Liver (tissue), 9 donors: ENCODE results near the gene SMOC2. TPM values are rescaled to one million over a fixed set of nuclear protein-coding genes. Genes with fewer than 3 reads are reported as not detected.

Experiments used
- DNase-seq: peaks from one replicate; pipeline ENCODE4 v3.0.0-alpha.2; 2017; ENCODE audit warnings: low spot score
- H3K27ac ChIP-seq, 2 donors: one replicate each; pipeline ENCODE4 v1.7.0; 2013; ENCODE audit warnings: inconsistent platforms in 2 of 2, low read length in 2 of 2, control low read depth in 1 of 2, low read depth in 1 of 2, mild to moderate bottlenecking in 1 of 2
- H3K27me3 ChIP-seq, 4 donors: one replicate each; pipeline versions ENCODE4 v1.6.1 to v1.7.0; 2013; ENCODE audit warnings: low read length in 3 of 4, inconsistent platforms in 1 of 4, mild to moderate bottlenecking in 1 of 4, moderate library complexity in 1 of 4; ENCODE audit not compliant: control insufficient read depth in 4 of 4, insufficient read depth in 4 of 4
- H3K36me3 ChIP-seq, 4 donors: one replicate each; pipeline versions ENCODE4 v1.6.1 to v1.7.0; 2013; ENCODE audit warnings: low read length in 3 of 4, mild to moderate bottlenecking in 3 of 4, low read depth in 1 of 4, moderate library complexity in 1 of 4; ENCODE audit not compliant: control insufficient read depth in 4 of 4, insufficient read depth in 3 of 4
- H3K4me1 ChIP-seq, 4 donors: one replicate each; pipeline versions ENCODE4 v1.6.1 to v1.7.0; 2013; ENCODE audit warnings: low read length in 3 of 4, mild to moderate bottlenecking in 3 of 4, moderate library complexity in 1 of 4; ENCODE audit not compliant: control insufficient read depth in 4 of 4, insufficient read depth in 4 of 4
- H3K4me3 ChIP-seq, 3 donors: one replicate each; pipeline versions ENCODE4 v1.6.1 to v1.7.0; 2013; ENCODE audit warnings: low read length in 3 of 3, control low read depth in 1 of 3, low read depth in 1 of 3, mild to moderate bottlenecking in 1 of 3
- H3K9ac ChIP-seq, 2 donors: one replicate each; pipeline ENCODE4 v1.7.0; 2013; ENCODE audit warnings: low read length in 2 of 2, mild to moderate bottlenecking in 2 of 2, moderate library complexity in 2 of 2, control low read depth in 1 of 2, low read depth in 1 of 2
- H3K9me3 ChIP-seq, 4 donors: one replicate each; pipeline versions ENCODE4 v1.6.1 to v1.7.0; 2013; ENCODE audit warnings: low read length in 3 of 4; ENCODE audit not compliant: control insufficient read depth in 4 of 4
- EGR1 ChIP-seq, 2 donors: IDR thresholded peaks; 2 replicates each; pipeline ENCODE4 v1.6.1; 2016 to 2018; ENCODE audit warnings: antibody characterized with exemption in 2 of 2, low read depth in 2 of 2
- FOXA1 ChIP-seq: IDR thresholded peaks from 2 replicates; pipeline ENCODE4 v1.6.1; 2016; ENCODE audit warnings: antibody characterized with exemption
- FOXA2 ChIP-seq: IDR thresholded peaks from 2 replicates; pipeline ENCODE4 v1.6.1; 2016; ENCODE audit warnings: antibody characterized with exemption
- GABPA ChIP-seq, 2 donors: IDR thresholded peaks in 1 of 2; conservative IDR thresholded peaks in 1 of 2; 2 replicates each; pipeline ENCODE4 v1.6.1; 2016; ENCODE audit warnings: antibody characterized with exemption in 2 of 2, mild to moderate bottlenecking in 1 of 2, moderate library complexity in 1 of 2
- HNF4A ChIP-seq, 2 donors: conservative IDR thresholded peaks; 2 replicates each; pipeline ENCODE4 v1.6.1; 2016; ENCODE audit warnings: antibody characterized with exemption in 2 of 2, mild to moderate bottlenecking in 2 of 2
- HNF4G ChIP-seq: IDR thresholded peaks from 2 replicates; pipeline ENCODE4 v1.6.1; 2016; ENCODE audit warnings: antibody characterized with exemption
- RXRA ChIP-seq, 2 donors: IDR thresholded peaks; 2 replicates each; pipeline ENCODE4 v1.6.1; 2017 to 2018; ENCODE audit warnings: antibody characterized with exemption in 2 of 2, mild to moderate bottlenecking in 1 of 2
- SP1 ChIP-seq: IDR thresholded peaks from 2 replicates; pipeline ENCODE4 v1.6.1; 2018; ENCODE audit warnings: antibody characterized with exemption, mild to moderate bottlenecking
- TAF1 ChIP-seq: conservative IDR thresholded peaks from 2 replicates; pipeline ENCODE4 v1.6.1; 2016; ENCODE audit warnings: antibody characterized with exemption, mild to moderate bottlenecking
- YY1 ChIP-seq: IDR thresholded peaks from 2 replicates; pipeline ENCODE4 v1.6.1; 2016; ENCODE audit warnings: antibody characterized with exemption, mild to moderate bottlenecking
- WGBS: extraction: QIAGEN DNeasy Blood & Tissue Kit; methylation state at CpG from one replicate; pipeline ENCODE4 v1.1.7; 2013; 5-methylcytosine and 5-hydroxymethylcytosine counted together
- polyA plus RNA-seq, 2 donors: library from polyadenylated mRNA; stranded (reverse) in 1 of 2; unstranded in 1 of 2; fragments of 200-250 nt in 1 of 2; fragments of >200 nt in 1 of 2; fragmentation: Nextera tagmentation in 1 of 2; extraction: Ambion mirVana in 1 of 2; gene quantifications; one replicate each; pipeline versions ENCODE4 v1.2.1 to v1.2.3, GENCODE V29; 2013 to 2015
- total RNA-seq, 2 donors: library from RNA; depleted of rRNA; stranded (reverse); fragments of >200 nt; gene quantifications; one replicate each; pipeline ENCODE4 v1.2.3, GENCODE V29; 2014
- TF ChIP-seq, protein P1 (sequence below): fragments of 150-350 bp; IDR thresholded peaks from 2 replicates; pipeline ENCODE4 v1.5.1; 2017; ENCODE audit warnings: improper control_type of control experiment, low read depth, low read length; ENCODE audit not compliant: missing input control
- TF ChIP-seq, protein P2 (sequence below): IDR thresholded peaks from 2 replicates; pipeline ENCODE4 v1.6.1; 2016; ENCODE audit warnings: antibody characterized with exemption
- TF ChIP-seq, protein P3 (sequence below): IDR thresholded peaks from 2 replicates; pipeline ENCODE4 v1.6.1; 2016; ENCODE audit warnings: antibody characterized with exemption
- TF ChIP-seq, protein P4 (sequence below): IDR thresholded peaks from 2 replicates; pipeline ENCODE4 v1.6.1; 2016; ENCODE audit warnings: antibody characterized with exemption
- donor health status: healthy.
- donor health status: healthy.
- donor health status: healthy.
- donor health status: healthy.
- donor health status: healthy.

SMOC2 gene
- total and polyA plus RNA-seq, 4 donors = 0.23 to 1.9 (median 1.1) TPM

DNA sequence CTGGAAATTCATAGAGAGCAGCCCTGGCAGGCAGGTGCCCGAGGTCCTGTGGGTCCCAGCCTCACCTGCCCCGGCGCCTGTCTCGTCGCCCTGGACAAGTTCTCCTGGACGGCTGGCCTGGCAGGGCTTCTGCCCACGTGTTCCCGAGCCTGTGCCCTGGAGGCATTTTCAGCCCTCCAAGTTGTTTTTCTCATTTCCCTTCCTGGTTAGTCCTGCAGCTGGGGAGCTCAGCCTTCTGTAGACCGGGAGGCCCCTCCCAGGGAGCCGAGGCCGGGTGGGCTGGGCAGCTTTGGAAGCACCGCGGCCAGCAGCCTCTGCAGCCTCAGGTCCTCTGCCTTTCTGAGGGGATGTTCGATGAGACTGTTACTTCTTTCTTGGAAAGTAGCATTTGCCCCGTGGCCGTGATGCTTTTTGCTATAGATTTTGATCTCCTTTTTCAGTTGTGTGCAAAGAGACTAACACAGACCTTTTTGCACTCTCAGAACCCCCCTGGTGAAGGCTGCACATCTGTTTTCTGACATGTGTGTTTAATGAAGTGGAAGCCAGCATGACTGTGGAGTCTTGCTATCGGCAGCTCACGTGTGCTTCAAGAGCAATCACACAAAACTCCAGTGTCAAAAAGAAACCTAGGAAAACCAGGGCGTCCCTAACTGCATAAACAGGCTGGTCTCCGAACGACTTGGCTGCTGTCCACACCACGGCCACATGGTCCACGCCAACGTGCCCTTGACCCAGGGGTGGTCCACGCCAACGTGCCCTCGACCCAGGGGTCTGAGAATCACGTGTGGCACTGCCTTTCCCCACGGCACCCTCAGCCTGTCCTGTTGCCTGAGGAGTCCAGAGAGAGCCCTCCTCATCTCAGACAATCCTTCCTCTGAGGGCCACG, 207.5 kb downstream of the SMOC2 start:
- Histone ChIP-seq H3K27ac (no peak overlapping the region), H3K9me3 (no peaks in the 10 kb centered on the region), H3K36me3 (no peaks in the 10 kb centered on the region), H3K27me3 (peaks cover 0 to 7% (median 0%) of the 10 kb centered on the region in 4 donors), H3K9ac (no peak overlapping the region), H3K4me3 (no peak overlapping the region), H3K4me1 (no peaks in the 10 kb centered on the region)
- TF ChIP-seq, protein P1, sequence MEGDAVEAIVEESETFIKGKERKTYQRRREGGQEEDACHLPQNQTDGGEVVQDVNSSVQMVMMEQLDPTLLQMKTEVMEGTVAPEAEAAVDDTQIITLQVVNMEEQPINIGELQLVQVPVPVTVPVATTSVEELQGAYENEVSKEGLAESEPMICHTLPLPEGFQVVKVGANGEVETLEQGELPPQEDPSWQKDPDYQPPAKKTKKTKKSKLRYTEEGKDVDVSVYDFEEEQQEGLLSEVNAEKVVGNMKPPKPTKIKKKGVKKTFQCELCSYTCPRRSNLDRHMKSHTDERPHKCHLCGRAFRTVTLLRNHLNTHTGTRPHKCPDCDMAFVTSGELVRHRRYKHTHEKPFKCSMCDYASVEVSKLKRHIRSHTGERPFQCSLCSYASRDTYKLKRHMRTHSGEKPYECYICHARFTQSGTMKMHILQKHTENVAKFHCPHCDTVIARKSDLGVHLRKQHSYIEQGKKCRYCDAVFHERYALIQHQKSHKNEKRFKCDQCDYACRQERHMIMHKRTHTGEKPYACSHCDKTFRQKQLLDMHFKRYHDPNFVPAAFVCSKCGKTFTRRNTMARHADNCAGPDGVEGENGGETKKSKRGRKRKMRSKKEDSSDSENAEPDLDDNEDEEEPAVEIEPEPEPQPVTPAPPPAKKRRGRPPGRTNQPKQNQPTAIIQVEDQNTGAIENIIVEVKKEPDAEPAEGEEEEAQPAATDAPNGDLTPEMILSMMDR = no peak
- no peak for TF ChIP-seq HNF4G
- TF ChIP-seq HNF4A (conservative IDR thresholded peaks at IDR 0.05) = no peak
- TF ChIP-seq FOXA1 = no peak
- TF ChIP-seq TAF1 = no peak
- no peak for TF ChIP-seq YY1
- TF ChIP-seq, protein P2, sequence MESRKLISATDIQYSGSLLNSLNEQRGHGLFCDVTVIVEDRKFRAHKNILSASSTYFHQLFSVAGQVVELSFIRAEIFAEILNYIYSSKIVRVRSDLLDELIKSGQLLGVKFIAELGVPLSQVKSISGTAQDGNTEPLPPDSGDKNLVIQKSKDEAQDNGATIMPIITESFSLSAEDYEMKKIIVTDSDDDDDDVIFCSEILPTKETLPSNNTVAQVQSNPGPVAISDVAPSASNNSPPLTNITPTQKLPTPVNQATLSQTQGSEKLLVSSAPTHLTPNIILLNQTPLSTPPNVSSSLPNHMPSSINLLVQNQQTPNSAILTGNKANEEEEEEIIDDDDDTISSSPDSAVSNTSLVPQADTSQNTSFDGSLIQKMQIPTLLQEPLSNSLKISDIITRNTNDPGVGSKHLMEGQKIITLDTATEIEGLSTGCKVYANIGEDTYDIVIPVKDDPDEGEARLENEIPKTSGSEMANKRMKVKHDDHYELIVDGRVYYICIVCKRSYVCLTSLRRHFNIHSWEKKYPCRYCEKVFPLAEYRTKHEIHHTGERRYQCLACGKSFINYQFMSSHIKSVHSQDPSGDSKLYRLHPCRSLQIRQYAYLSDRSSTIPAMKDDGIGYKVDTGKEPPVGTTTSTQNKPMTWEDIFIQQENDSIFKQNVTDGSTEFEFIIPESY = no peak
- TF ChIP-seq, protein P3, sequence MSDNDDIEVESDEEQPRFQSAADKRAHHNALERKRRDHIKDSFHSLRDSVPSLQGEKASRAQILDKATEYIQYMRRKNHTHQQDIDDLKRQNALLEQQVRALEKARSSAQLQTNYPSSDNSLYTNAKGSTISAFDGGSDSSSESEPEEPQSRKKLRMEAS = no peak
- TF ChIP-seq GABPA (IDR thresholded peaks at IDR 0.05 in 1 of 2, conservative IDR thresholded peaks at IDR 0.05 in 1 of 2) = no peak
- TF ChIP-seq, protein P4, sequence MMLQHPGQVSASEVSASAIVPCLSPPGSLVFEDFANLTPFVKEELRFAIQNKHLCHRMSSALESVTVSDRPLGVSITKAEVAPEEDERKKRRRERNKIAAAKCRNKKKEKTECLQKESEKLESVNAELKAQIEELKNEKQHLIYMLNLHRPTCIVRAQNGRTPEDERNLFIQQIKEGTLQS = no peak
- WGBS = 53% methylated on average over 30 of the region's 30 CpGs
- no peak for DNase-seq

DNA sequence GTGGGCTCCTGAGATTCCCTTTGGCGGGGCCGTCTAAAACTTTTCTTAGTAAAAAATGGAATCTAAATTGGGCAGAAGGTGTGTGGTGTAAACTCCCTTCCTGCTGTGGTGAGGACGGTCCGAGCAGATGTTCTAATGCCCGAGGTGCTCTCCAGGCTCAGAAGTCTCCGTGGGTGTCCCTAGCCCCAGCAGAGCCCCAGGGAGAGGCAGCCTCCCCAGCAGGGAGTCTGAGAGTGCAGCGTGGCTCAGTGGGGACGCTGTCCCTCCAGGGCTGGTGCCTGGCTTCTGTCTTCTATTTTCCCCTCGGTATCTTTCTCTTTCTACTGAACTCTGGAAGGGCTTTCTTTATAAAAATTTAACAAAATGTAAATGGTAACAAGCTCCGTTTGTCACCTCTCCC, 208.2 kb downstream of the SMOC2 start:
- H3K9me3 ChIP-seq = no peaks in the 10 kb centered on the region
- no peak overlapping the region for H3K4me3 ChIP-seq
- H3K27me3 ChIP-seq = peaks cover 0 to 7% (median 0%) of the 10 kb centered on the region in 4 donors
- TF ChIP-seq TAF1 = no peak
- H3K4me1 ChIP-seq = no peaks in the 10 kb centered on the region
- H3K9ac ChIP-seq = no peak overlapping the region
- no peaks in the 10 kb centered on the region for H3K36me3 ChIP-seq
- 24% methylated on average over 10 of the region's 10 CpGs for WGBS
- DNase-seq = no peak
- no peak overlapping the region for H3K27ac ChIP-seq

DNA sequence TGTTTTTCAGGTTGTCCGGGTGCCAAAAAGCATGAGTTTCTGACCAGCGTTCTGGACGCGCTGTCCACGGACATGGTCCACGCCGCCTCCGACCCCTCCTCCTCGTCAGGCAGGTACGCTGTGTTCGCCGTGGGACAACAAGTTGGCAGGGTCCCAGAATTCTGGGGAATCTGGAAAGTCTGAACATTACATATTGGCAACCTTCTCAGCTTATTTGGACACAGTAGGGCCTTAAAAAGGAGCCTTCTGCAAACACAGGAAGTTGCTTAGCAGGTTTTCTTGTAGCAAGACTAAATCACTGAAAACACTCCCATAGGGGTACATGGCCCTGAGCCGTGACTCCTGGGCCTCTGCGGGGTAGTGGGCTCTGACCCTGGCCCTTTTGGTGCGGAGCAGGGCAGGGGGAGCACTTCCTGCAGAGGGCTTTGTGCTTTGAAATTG, 209.7 kb downstream of the SMOC2 start:
- DNase-seq = no peak
- no peaks in the 10 kb centered on the region for H3K36me3 ChIP-seq
- peaks cover 0 to 7% (median 0%) of the 10 kb centered on the region in 4 donors for H3K27me3 ChIP-seq
- H3K4me3 ChIP-seq = no peak overlapping the region
- no peaks in the 10 kb centered on the region for H3K4me1 ChIP-seq
- no peaks in the 10 kb centered on the region for H3K9me3 ChIP-seq
- no peak overlapping the region for H3K27ac ChIP-seq
- TF ChIP-seq EGR1 (IDR thresholded peaks at IDR 0.05; ENCODE audit: low read depth in 2 of 2) (no peak), SP1 (no peak), FOXA2 (no peak), YY1 (no peak), RXRA (IDR thresholded peaks at IDR 0.05) (no peak), TAF1 (no peak), HNF4A (conservative IDR thresholded peaks at IDR 0.05) (no peak), HNF4G (no peak)
- TF ChIP-seq, protein P2 = no peak
- TF ChIP-seq, protein P1 = no peak
- TF ChIP-seq, protein P4 = no peak
- TF ChIP-seq, protein P3 = no peak
- H3K9ac ChIP-seq = no peak overlapping the region
- 79% methylated on average over 15 of the region's 15 CpGs for WGBS
